NCI-H2196 (cell line): ENCODE results near the gene RAPGEF1.
A peak's percentile ranks its signal among the peaks of the same experiment; 100 is the strongest.

Experiments used
- DNase-seq: peaks from one replicate; lab custom pipeline; 2025; ENCODE audit not compliant: unreplicated experiment; lab: John Stamatoyannopoulos, UW

Gene RAPGEF1

GRCh38 chr9:131628459-131629225 lies 111.2 kb downstream of the RAPGEF1 start:
- no peak for DNase-seq

- DNase-seq, result peak; percentile 72
Observed at GRCh38 chr9:131627648-131628458, 112.0 kb downstream of the RAPGEF1 start.

- no peak for DNase-seq
Observed at GRCh38 chr9:131627326-131627647, 112.6 kb downstream of the RAPGEF1 start.

GRCh38 chr9:131625790-131626670 lies 113.8 kb downstream of the RAPGEF1 start:
- no peak for DNase-seq

GRCh38 chr9:131625508-131625787 lies 114.4 kb downstream of the RAPGEF1 start:
- no peak for DNase-seq

GRCh38 chr9:131624636-131625507 lies 115.0 kb downstream of the RAPGEF1 start:
- no peak for DNase-seq

- DNase-seq, result no peak
Observed at GRCh38 chr9:131623655-131624330, 116.1 kb downstream of the RAPGEF1 start.

- no peak for DNase-seq
Observed at GRCh38 chr9:131622523-131622922, 117.4 kb downstream of the RAPGEF1 start.

- DNase-seq, result no peak
Observed at GRCh38 chr9:131621551-131622358, 118.1 kb downstream of the RAPGEF1 start.

GRCh38 chr9:131620764-131621520 lies 118.9 kb downstream of the RAPGEF1 start:
- DNase-seq, result no peak

- DNase-seq, result no peak
Observed at GRCh38 chr9:131619680-131620079, 120.2 kb downstream of the RAPGEF1 start.

GRCh38 chr9:131618785-131619184 lies 121.1 kb downstream of the RAPGEF1 start:
- no peak for DNase-seq

- peak; percentile 39 for DNase-seq
Observed at GRCh38 chr9:131618071-131618479, 121.8 kb downstream of the RAPGEF1 start.

- DNase-seq, result no peak
Observed at GRCh38 chr9:131617611-131618010, 122.3 kb downstream of the RAPGEF1 start.

- no peak for DNase-seq
Observed at GRCh38 chr9:131616983-131617604, 122.8 kb downstream of the RAPGEF1 start.

- no peak for DNase-seq
Observed at GRCh38 chr9:131614340-131614915, 125.4 kb downstream of the RAPGEF1 start.

- no peak for DNase-seq
Observed at GRCh38 chr9:131613921-131614320, 126.0 kb downstream of the RAPGEF1 start.

- DNase-seq, result no peak
Observed at GRCh38 chr9:131612851-131613250, 127.0 kb downstream of the RAPGEF1 start.
